ENCODE data around the gene FAM83C. TPM values are rescaled to one million over a fixed set of nuclear protein-coding genes. Genes with fewer than 3 reads are reported as not detected.

The FAM83C gene
- total RNA-seq, 1 experiment from 2014 or later, result not detected

DNA sequence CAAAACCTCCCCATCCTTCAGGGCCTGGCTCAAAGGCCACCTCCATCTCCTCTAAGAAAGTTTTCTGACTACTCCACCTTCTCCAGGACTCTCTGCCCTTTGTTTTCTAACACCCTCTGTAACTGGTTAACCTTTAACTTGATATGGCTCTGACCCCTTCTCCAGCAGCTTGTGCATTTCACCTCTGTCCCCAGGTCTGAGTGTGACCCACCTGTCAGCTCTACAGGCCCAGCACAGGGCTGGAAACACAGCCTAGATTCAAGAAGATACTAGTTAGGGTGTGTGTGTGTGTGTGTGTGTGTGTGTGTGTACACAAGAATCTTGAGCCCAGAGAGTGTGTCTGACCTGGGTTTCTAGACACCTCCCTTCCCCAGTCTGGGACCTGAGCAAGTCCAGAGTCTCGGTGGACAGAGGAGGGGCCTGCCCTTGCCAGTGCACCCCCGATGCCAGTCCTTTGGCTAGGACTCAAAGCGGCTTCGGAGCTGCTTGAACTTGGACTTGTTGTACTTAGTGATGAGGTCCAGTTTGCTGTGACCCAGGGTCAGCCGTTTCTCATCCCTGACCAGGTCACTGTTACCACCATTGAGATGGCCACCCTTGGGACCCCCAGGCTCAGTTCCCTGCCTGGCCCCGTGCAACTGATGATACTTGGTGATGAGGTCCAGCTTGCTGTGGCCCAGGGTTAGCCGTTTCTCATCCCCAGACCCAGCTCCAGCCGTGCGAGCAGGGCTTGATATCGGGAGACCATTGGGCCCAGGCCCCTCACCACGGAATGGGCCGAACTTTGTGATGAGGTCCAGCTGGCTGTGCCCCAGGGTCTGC is 5.9 kb downstream of the FAM83C start:
- DNase-seq, result peak; percentile 33
- no peaks in the 10 kb centered on the region for H3K27me3 ChIP-seq (ENCODE audit: control insufficient read depth, insufficient read depth, low read length)
- H3K36me3 ChIP-seq (replicated peaks; ENCODE audit: control insufficient read depth, insufficient read depth, low read length), result peaks cover 8% of the 10 kb centered on the region
- no peak overlapping the region for H3K4me3 ChIP-seq (ENCODE audit: insufficient read depth, low read depth, low read length)

- no peak for DNase-seq
Observed at GRCh38 chr20:35285806-35286076, 6.5 kb downstream of the FAM83C start.

GRCh38 chr20:35284992-35285805 is 7.0 kb downstream of the FAM83C start:
- DNase-seq, result peak; percentile 66
- peak overlapping the region; percentile 92 for H3K4me3 ChIP-seq (ENCODE audit: insufficient read depth, low read depth, low read length)
- no peaks in the 10 kb centered on the region for H3K27me3 ChIP-seq (ENCODE audit: control insufficient read depth, insufficient read depth, low read length)
- H3K36me3 ChIP-seq (replicated peaks; ENCODE audit: control insufficient read depth, insufficient read depth, low read length), result peaks cover 16% of the 10 kb centered on the region

More at GRCh38 chr20:35285806-35286076, 6.5 kb downstream of the FAM83C start:
- Histone ChIP-seq H3K27me3 (ENCODE audit: control insufficient read depth, insufficient read depth, low read length) (no peaks in the 10 kb centered on the region), H3K4me3 (ENCODE audit: insufficient read depth, low read depth, low read length) (no peak overlapping the region), H3K36me3 (replicated peaks; ENCODE audit: control insufficient read depth, insufficient read depth, low read length) (peaks cover 10% of the 10 kb centered on the region)

DNA sequence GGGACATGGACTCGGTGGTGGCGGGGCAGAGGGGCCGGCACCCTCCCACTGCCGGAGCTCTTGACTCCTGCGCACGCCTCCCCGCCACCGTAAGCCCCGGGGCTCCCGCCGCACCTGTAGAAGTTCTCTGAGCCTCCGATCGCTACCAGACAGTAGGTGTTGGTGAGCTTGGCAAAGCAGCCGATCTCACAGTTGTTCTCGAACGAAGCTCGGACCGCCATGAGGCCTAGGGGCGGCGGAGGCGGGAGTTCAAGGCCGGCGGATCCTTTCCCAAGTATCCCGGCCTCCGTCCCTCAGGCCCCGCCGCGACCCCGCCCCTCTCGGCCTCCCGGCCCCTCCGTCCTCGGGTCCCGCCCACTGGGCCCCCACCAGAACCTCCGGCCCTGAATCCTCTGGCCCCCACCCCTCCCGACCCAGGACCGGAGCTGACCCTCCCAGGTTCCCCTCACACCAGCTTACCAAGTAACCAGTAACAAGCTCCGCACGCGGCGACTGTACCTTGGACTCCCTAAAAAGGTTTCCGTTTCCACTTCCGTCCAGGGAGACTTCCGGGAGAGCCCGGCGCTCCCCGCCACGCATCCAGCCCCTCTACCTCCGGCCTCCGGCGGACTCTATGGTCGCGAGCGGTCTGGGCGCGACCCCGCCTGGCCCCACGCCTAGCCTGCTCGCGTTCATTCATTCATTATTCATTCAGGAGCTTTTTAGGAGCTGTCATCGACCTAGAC is 7.8 kb downstream of the FAM83C start, which contains the start of gene EIF6:
TSS of gene EIF6 (minus strand) at position 506 of the 725 bp plus-strand sequence. CDS start at position 221, 285 bp downstream.
- H3K36me3 ChIP-seq (replicated peaks; ENCODE audit: control insufficient read depth, insufficient read depth, low read length), result peaks cover 24% of the 10 kb centered on the region
- H3K27me3 ChIP-seq (ENCODE audit: control insufficient read depth, insufficient read depth, low read length), result no peaks in the 10 kb centered on the region
- peak; percentile 98 for DNase-seq
- H3K4me3 ChIP-seq (ENCODE audit: insufficient read depth, low read depth, low read length), result peak within 1 kb of the TSS; percentile 92

DNA sequence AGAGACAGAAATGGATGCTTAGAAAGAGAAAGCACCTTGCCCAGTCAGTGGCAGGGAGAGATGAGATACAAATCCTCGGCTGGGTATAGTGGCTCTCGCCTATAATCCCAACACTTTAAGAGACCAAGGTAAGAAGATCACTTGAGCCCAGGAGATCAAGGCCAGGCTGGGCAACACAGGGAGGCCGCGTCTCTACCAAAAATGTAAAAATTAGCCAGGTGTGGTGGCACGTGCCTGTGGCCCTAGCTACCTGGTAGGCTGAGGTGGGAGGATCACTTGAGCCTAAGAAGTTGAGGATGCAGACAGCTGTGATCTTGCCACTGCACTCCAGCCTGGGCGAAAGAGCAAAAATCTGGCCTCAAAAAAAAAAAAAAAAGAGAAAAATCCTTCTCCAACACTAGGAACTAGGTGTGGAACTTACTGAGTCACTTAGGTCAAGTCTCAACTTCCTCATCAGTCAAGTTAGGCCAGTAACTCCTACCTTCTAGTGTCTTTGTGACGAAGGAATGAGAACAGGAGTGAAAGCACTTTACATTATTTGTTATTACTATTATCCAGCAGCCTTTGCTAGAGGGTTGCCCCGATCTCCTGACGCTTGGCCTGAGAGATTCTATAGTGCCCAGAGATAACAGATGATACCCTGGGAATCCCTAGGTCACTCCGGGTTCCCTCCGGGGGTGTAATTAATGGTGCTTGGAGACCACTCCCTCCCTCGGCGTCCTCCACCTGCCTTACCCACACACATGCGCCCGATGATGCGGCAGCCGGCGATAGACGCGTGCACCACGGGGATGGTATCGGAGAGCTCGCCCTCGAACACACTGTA is 8.6 kb downstream of the FAM83C start:
- DNase-seq, result no peak
- H3K27me3 ChIP-seq (ENCODE audit: control insufficient read depth, insufficient read depth, low read length), result no peaks in the 10 kb centered on the region
- peak overlapping the region; percentile 92 for H3K4me3 ChIP-seq (ENCODE audit: insufficient read depth, low read depth, low read length)
- peaks cover 31% of the 10 kb centered on the region for H3K36me3 ChIP-seq (replicated peaks; ENCODE audit: control insufficient read depth, insufficient read depth, low read length)

DNA sequence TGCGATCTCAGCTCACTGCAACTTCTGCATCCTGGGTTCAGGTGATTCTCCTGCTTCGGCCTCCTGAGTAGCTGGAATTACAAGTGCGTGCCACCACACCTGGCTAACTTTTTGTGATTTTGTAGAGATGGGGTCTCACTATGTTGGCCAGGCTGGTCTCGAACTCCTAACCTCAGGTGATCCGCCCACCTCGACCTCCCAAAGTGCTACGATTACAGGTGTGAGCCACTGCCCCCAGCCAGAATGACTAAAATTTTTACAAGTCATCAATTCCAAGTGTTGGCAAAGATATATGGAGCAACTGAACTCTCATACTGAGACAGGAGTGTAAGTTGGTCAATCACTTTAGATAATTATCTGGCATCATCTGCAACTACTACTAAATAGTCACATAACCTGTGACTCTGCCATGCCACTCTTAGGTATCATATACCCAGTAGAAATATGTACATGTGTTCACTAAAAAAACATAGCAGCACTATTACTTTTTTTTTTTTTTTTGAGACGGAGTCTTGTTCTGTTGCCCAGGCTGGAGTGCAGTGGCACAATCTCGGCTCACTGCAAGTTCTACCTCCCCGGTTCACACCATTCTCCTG is 10.6 kb downstream of the FAM83C start:
- peaks cover 33% of the 10 kb centered on the region for H3K36me3 ChIP-seq (replicated peaks; ENCODE audit: control insufficient read depth, insufficient read depth, low read length)

GRCh38 chr20:35280523-35280922 is 11.7 kb downstream of the FAM83C start:
- Histone ChIP-seq H3K27me3 (ENCODE audit: control insufficient read depth, insufficient read depth, low read length) (no peaks in the 10 kb centered on the region), H3K4me3 (ENCODE audit: insufficient read depth, low read depth, low read length) (no peak overlapping the region), H3K36me3 (replicated peaks; ENCODE audit: control insufficient read depth, insufficient read depth, low read length) (peaks cover 33% of the 10 kb centered on the region)
- DNase-seq, result no peak

More for the DNA sequence above, 10.6 kb downstream of the FAM83C start:
- no peaks in the 10 kb centered on the region for H3K27me3 ChIP-seq (ENCODE audit: control insufficient read depth, insufficient read depth, low read length)
- DNase-seq, result no peak
- no peak overlapping the region for H3K4me3 ChIP-seq (ENCODE audit: insufficient read depth, low read depth, low read length)

DNA sequence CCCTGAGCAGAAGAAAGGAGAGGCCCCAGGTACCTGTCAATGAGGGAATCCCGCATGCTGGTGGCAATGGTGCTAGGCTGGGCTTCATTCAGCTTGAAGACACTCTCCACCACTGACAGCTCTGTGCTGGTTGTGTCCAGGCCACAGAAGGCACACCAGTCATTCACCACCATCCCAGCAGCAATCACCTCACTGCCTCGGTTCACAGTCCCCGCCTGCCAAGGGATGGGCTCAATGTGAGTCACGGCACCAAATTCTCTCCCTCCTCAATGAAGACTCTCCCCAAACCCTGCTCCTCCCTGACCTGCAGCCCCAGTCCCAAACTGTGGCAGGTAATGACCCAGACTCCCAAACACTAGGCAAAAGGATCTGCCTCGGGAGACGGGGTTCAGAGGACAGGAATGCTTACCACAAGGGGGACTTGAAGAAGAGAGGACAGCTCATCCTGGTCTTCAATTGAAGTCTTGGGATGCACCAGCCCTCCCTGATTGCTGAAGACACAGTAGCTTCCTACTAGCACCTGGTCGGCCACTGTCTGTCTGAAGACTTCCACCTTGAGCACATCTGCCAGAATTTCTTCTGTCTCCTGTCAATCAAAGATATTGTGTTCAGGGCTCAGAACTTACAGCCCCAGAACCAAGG is 12.6 kb downstream of the FAM83C start:
- Histone ChIP-seq H3K36me3 (replicated peaks; ENCODE audit: control insufficient read depth, insufficient read depth, low read length) (peaks cover 33% of the 10 kb centered on the region), H3K4me3 (ENCODE audit: insufficient read depth, low read depth, low read length) (no peak overlapping the region), H3K27me3 (ENCODE audit: control insufficient read depth, insufficient read depth, low read length) (no peaks in the 10 kb centered on the region)
- no peak for DNase-seq

- Histone ChIP-seq H3K36me3 (replicated peaks; ENCODE audit: control insufficient read depth, insufficient read depth, low read length) (peaks cover 33% of the 10 kb centered on the region), H3K4me3 (ENCODE audit: insufficient read depth, low read depth, low read length) (no peak overlapping the region), H3K27me3 (ENCODE audit: control insufficient read depth, insufficient read depth, low read length) (no peaks in the 10 kb centered on the region)
- peak; percentile 21 for DNase-seq
Observed at GRCh38 chr20:35279040-35279439, 13.2 kb downstream of the FAM83C start.

GRCh38 chr20:35277531-35278395 is 14.5 kb downstream of the FAM83C start, which contains the start of gene MMP24OS:
Gene MMP24OS (minus strand): TSS chr20:35278122. CDS start chr20:35277929, 193 bp downstream.
- peak; percentile 99 for DNase-seq
- Histone ChIP-seq H3K27me3 (ENCODE audit: control insufficient read depth, insufficient read depth, low read length) (no peaks in the 10 kb centered on the region), H3K4me3 (ENCODE audit: insufficient read depth, low read depth, low read length) (peak within 1 kb of the TSS; percentile 76), H3K36me3 (replicated peaks; ENCODE audit: control insufficient read depth, insufficient read depth, low read length) (peaks cover 32% of the 10 kb centered on the region)

- Histone ChIP-seq H3K4me3 (ENCODE audit: insufficient read depth, low read depth, low read length) (peak overlapping the region; percentile 76), H3K27me3 (ENCODE audit: control insufficient read depth, insufficient read depth, low read length) (no peaks in the 10 kb centered on the region), H3K36me3 (replicated peaks; ENCODE audit: control insufficient read depth, insufficient read depth, low read length) (peaks cover 29% of the 10 kb centered on the region)
- no peak for DNase-seq
Observed at GRCh38 chr20:35277127-35277526, 15.1 kb downstream of the FAM83C start.

DNA sequence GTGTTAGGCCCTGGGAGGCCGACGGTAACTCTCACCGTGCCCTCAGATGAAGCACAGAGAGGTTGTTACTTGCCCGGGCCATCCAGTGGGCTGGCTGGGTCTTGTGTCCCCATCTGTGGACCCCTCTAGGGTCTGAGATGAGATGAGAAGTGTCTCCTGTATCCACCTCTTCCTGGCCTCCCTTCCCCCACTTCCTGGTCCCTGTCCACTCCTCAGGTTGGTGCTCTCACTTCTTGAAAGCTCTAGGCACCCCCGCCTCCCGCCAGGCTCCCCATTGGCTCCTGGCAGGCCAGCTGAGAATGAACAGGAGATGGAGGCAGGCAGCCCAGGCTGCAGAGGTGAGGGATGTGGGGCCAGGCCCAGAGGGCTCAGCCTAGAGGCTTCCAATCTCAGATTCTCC is 15.8 kb downstream of the FAM83C start:
- DNase-seq, result no peak
- Histone ChIP-seq H3K4me3 (ENCODE audit: insufficient read depth, low read depth, low read length) (no peak overlapping the region), H3K27me3 (ENCODE audit: control insufficient read depth, insufficient read depth, low read length) (no peaks in the 10 kb centered on the region), H3K36me3 (replicated peaks; ENCODE audit: control insufficient read depth, insufficient read depth, low read length) (peaks cover 26% of the 10 kb centered on the region)
